ENCODE measurements around the gene ANKRD36.
A peak's percentile ranks its signal among the peaks of the same experiment; 100 is the strongest.
"Not testable (repeated sequence)": the region's sequence is repeated elsewhere in the genome, so short reads cannot be mapped to it uniquely, and the experiment has no call there.

Gene ANKRD36

DNA sequence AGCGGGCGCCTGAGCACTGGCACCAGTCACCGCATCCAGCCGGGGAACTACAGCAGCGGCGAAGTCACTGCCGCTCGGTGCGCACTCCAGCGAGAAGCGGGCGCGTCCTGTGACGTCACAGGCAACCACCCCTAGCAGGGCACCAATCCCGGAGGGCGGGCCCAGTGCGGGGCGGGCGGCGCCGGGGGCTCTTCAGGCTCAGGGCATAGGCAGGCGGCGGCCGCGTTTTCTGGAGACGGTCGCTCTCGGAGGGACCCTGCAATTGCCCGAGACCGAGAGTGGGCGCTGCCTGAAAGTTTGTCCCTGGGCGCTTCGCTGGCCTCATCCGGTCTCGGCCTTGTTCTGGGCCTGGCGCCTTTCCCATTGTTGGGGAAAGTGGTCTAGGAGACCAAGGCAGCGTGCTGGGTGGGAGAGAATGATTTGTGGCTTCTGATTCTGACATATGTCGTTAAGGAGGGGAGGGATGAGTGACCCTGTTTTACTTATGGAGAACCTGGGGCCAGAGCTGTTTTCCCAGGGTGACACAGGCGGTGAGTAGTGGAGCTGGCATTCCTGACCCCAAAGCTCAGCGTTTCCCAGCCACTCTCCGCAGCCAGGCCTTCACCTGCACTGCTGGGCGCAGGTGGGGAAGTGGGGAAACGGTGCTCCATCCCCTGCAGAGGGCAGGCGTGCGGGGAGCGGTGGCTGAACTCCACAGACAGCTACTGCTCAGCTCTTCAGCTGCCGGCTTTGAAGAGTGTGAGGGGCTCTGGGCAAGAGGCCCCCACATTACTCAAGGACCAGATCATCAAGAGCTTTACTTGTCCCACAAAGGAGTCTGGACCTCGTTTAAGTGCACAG is 18.0 kb upstream of the ANKRD36 start, which contains the start of gene FAHD2B:
Gene FAHD2B (minus strand): TSS at position 111 of the 840 bp plus-strand sequence. CDS start 3,176 bp downstream, outside the sequence.
- H3K27ac Mint-ChIP-seq; H3K36me3 Mint-ChIP-seq (ENCODE audit: low read depth); H3K27me3 Mint-ChIP-seq; H3K9me3 Mint-ChIP-seq: not testable (repeated sequence)
- H3K4me1 Mint-ChIP-seq, result peaks cover 15% of the 10 kb centered on the region
- ATAC-seq, result peak; percentile 95
- peak within 1 kb of the TSS; percentile 72 for H3K4me3 Mint-ChIP-seq
- peak; percentile 85 for DNase-seq

DNA sequence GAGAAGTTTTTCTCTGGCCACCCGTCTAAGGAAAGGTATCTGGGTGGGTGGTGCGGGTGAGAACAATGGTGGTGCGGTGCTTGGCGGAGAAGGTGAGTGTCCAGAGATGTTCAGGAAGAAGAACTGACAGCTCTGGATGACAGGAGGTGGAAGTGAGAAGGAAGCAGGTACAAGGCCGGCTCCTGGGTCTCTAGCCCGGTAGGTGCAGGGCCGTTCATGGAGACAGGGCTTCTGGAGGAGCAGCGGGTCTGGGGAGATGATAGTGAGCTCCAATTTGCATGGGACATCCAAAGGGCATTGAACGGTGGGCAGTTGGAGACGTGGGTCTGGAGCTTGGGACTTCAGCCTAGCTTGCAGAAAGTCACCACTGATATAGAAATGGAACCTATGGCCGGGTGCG is 17.3 kb upstream of the ANKRD36 start:
- H3K9me3 Mint-ChIP-seq, result no peaks in the 10 kb centered on the region

DNA sequence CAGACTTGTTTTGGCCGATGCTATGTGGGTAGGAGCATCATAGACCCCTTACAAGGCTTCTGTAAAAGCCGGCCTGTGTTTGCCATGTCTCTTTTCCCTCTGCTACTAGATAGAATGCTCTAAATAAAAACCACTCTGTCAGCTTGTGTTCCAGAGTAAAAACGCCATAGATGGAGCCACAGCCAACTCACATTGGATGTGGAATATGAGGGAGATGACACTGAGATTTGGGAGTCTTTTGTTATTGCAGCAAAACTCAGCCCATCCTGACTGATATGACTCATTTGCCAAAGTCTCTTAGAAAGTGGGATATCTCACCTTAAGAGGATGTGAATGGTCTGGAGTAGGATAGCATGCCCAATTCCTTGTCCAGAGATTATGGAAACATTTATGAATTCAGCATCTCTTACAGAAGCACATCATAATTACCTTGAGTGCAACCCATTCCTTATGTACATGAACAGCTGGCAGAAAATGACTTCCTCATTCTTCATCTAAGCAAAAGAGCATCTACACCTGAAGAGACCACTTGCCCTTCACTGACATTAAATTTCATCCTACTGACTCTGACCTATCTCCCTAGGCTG is 14.1 kb upstream of the ANKRD36 start:
- peaks cover 11% of the 10 kb centered on the region for H3K4me1 Mint-ChIP-seq
- ATAC-seq; H3K9me3 Mint-ChIP-seq; H3K27ac Mint-ChIP-seq; DNase-seq; H3K27me3 Mint-ChIP-seq; H3K36me3 Mint-ChIP-seq (ENCODE audit: low read depth); H3K4me3 Mint-ChIP-seq: not testable (repeated sequence)

More for the DNA sequence above, 17.3 kb upstream of the ANKRD36 start:
- peaks cover 2% of the 10 kb centered on the region for H3K27me3 Mint-ChIP-seq
- ATAC-seq (no peak), DNase-seq (no peak)
- H3K4me1 Mint-ChIP-seq, result peaks cover 15% of the 10 kb centered on the region
- peak overlapping the region; percentile 72 for H3K4me3 Mint-ChIP-seq
- H3K36me3 Mint-ChIP-seq (ENCODE audit: low read depth), result no peaks in the 10 kb centered on the region
- H3K27ac Mint-ChIP-seq, result no peak overlapping the region

DNA sequence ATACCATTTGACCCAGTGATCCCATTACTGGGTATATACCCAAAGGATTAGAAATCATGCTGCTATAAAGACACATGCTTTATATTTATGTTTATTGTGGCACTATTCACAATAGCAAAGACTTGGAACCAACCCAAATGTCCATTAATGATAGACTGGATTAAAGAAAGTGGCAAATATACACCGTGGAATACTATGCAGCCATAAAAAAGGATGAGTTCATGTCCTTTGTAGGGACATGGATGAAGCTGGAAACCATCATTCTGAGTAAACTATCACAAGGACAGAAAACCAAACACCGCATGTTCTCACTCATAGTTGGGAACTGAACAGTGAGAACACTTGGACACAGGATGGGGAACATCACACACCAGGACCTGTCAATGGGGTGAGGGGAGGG is 6.1 kb upstream of the ANKRD36 start:
- Mint-ChIP-seq H3K27me3 (peaks cover 22% of the 10 kb centered on the region), H3K9me3 (peaks cover 10% of the 10 kb centered on the region)
- not testable (repeated sequence) for H3K4me1 Mint-ChIP-seq; H3K36me3 Mint-ChIP-seq (ENCODE audit: low read depth); H3K27ac Mint-ChIP-seq; ATAC-seq; DNase-seq; H3K4me3 Mint-ChIP-seq

DNA sequence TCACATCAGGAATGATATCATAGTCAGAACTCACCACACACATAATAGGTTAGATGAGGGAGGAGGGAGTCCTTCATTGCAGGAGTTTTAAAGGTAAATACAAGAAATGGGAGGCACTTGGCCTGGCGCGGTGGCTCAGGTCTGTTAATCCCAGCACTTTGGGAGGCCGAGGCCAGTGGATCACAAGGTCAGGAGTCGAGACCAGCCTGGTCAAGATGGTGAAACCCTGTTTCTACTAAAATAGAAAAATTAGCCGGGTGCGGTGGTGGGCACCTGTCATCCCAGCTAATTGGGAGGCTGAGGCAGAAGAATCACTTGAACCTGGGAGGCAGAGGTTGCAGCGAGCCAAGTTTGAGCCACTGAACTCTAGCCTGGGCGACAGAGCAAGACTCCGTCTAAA is 1.7 kb upstream of the ANKRD36 start:
- ATAC-seq; H3K36me3 Mint-ChIP-seq (ENCODE audit: low read depth); H3K4me1 Mint-ChIP-seq; H3K4me3 Mint-ChIP-seq; DNase-seq; H3K27ac Mint-ChIP-seq; H3K9me3 Mint-ChIP-seq; H3K27me3 Mint-ChIP-seq: not testable (repeated sequence)

DNA sequence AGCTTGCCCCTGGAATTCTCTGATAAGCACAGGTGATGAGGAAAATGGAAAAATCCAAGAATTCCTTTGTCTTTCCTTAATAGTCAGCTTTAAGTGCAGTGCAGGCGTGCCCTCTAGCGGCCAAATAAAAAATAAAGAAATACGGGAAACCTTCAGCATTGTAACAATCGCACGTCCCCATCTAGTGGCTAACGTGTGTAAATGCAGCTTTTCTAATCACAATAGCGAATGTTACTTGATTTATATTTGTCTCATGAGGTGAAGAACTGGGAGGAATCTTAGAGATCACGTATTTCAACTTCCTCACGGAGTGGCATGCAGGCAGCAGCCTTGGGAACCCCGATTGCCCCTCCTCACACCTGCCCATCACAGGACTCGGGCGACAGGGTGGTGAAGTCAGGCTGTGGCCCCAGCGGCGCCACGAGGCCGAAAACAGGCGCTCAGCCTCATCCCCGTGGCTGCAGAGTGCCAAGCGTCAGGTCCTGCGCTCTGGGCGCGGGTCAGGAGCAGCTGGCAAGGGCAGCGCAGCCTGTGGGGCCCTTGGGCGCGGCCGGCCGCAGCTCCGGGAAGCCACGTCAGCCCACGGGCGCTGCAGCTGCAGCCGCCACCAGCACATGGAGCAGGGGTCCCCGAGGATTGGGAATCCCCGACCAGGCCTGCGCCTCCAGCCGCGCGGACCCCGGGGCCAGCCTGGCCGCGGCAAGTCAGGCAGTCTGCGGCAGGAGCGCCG is 468 bp upstream of the ANKRD36 start:
- DNase-seq, result peak; percentile 50

DNA sequence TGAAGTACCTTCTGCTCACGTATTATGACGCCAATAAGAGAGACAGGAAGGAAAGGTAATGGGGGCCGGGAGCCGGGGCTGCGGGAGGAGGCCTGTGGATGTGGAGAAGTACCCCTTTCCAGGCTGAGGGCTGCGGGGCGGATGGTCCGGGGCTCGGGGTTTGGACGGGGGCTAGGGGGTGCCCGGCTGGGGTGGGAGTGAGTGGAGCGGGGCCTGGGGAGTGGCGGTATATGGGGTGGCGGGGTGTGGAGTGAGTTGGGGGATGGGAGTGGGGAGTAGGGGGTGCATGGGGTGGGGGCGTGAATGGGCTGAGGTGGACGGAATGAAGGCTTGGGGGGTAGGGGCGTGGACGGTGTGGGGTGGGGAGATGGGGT is 916 bp downstream of the ANKRD36 start:
- H3K36me3 Mint-ChIP-seq (ENCODE audit: low read depth); H3K9me3 Mint-ChIP-seq; DNase-seq; H3K27me3 Mint-ChIP-seq; H3K4me1 Mint-ChIP-seq: not testable (repeated sequence)
- peak overlapping the region; percentile 99 for H3K4me3 Mint-ChIP-seq
- ATAC-seq, result peak; percentile 2
- peak overlapping the region; percentile 99 for H3K27ac Mint-ChIP-seq

More for the DNA sequence above, 468 bp upstream of the ANKRD36 start:
- ATAC-seq, result peak; percentile 24
- not testable (repeated sequence) for H3K9me3 Mint-ChIP-seq; H3K36me3 Mint-ChIP-seq (ENCODE audit: low read depth); H3K27me3 Mint-ChIP-seq; H3K4me1 Mint-ChIP-seq
- H3K4me3 Mint-ChIP-seq, result peak overlapping the region; percentile 83
- peak overlapping the region; percentile 91 for H3K27ac Mint-ChIP-seq

DNA sequence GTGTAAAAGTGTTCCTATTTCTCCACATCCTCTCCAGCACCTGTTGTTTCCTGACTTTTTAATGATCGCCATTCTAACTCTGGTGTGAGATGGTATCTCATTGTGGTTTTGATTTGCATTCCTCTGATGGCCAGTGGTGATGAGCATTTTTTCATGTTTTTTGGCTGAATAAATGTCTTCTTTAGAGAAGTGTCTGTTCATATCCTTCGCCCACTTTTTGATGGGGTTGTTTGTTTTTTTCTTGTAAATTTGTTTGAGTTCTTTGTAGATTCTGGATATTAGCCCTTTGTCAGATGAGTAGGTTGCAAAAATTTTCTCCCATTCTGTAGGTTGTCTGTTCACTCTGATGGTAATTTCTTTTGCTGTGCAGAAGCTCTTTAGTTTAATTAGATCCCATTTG is 16.1 kb downstream of the ANKRD36 start:
- not testable (repeated sequence) for ATAC-seq, H3K4me1 Mint-ChIP-seq, H3K9me3 Mint-ChIP-seq, DNase-seq, H3K4me3 Mint-ChIP-seq, H3K27ac Mint-ChIP-seq, H3K27me3 Mint-ChIP-seq
- H3K36me3 Mint-ChIP-seq (ENCODE audit: low read depth), result peaks cover 19% of the 10 kb centered on the region

DNA sequence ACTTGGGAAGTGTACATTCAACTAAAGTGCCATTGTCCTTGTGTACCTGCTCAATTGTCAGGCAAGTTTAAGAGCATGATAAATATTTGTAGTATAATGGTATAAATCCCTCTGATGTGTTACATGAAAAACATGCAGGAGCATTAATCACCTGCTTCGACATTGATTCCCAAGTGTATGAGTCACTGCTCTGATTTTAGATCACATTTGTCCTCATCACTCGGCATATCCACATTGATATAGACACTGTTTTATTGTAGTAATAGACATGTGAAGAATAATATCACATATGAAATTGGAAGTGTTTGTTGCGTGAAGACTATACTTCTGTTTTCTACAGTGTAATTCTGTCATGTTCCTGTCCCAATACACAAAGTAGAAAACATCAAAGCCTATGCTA is 31.1 kb downstream of the ANKRD36 start:
- H3K4me1 Mint-ChIP-seq; H3K27ac Mint-ChIP-seq; H3K27me3 Mint-ChIP-seq; H3K9me3 Mint-ChIP-seq; DNase-seq; H3K36me3 Mint-ChIP-seq (ENCODE audit: low read depth); ATAC-seq; H3K4me3 Mint-ChIP-seq: not testable (repeated sequence)

DNA sequence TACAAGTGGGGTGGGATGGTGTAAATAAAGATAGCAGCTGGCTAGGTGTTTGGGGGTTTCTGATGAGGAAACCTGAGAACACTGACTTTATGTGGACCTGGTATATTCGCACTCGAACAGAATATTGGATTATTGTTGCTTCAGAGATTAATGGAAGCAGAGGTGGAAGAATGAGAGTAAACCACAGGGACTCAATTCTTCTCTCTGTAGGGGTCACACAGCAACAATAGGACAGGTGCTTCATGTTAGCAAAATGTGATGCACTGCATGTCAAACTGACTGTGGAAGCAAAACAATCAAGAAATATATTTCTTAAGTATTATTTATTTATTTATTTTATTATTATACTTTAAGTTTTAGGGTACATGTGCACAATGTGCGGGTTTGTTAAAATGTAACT is 53.6 kb downstream of the ANKRD36 start:
- not testable (repeated sequence) for DNase-seq, H3K4me3 Mint-ChIP-seq, H3K27me3 Mint-ChIP-seq, ATAC-seq, H3K4me1 Mint-ChIP-seq, H3K27ac Mint-ChIP-seq
- Mint-ChIP-seq H3K9me3 (peaks cover 14% of the 10 kb centered on the region), H3K36me3 (ENCODE audit: low read depth) (peaks cover 38% of the 10 kb centered on the region)

DNA sequence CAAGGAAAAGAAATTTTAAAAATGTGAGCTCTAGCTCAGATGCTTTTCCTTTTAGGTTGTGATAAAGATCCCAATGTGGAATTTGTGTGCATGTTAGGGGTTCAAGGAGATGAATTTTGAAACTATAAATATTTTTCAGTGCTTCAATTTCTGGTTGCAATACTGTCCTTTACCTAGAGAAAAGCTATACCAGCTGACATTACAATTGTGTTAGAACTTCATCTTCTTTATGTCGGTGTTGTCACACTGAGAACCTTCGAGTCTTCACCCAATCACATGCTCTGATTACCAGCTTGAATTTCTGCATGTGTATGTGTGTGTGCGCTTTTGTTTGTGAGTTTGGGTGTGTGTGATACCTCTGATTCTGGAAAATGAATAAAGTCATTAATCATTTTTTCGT is 55.0 kb downstream of the ANKRD36 start:
- ATAC-seq, DNase-seq, H3K27me3 Mint-ChIP-seq, H3K27ac Mint-ChIP-seq, H3K4me1 Mint-ChIP-seq, H3K4me3 Mint-ChIP-seq: not testable (repeated sequence)
- Mint-ChIP-seq H3K36me3 (ENCODE audit: low read depth) (peaks cover 38% of the 10 kb centered on the region), H3K9me3 (peaks cover 14% of the 10 kb centered on the region)

DNA sequence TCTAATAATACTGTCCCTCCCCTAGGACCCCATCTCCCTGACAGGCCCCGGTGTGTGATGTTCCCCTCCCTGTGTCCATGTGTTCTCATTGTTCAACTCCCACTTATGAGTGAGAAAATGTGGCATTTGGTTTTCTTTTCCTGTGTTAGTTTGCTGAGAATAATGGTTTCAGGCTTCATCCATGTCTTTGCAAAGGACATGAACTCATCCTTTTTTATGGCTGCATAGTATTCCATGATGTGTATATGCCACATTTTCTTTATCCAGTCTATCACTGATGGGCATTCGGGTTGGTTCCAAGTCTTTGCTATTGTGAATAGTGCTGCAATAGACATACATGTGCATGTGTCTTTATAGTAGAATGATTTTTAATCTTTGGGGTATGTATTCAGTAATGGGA is 55.6 kb downstream of the ANKRD36 start:
- not testable (repeated sequence) for H3K4me3 Mint-ChIP-seq, H3K27me3 Mint-ChIP-seq, DNase-seq, ATAC-seq, H3K27ac Mint-ChIP-seq, H3K4me1 Mint-ChIP-seq
- peaks cover 40% of the 10 kb centered on the region for H3K36me3 Mint-ChIP-seq (ENCODE audit: low read depth)
- H3K9me3 Mint-ChIP-seq, result peaks cover 14% of the 10 kb centered on the region

DNA sequence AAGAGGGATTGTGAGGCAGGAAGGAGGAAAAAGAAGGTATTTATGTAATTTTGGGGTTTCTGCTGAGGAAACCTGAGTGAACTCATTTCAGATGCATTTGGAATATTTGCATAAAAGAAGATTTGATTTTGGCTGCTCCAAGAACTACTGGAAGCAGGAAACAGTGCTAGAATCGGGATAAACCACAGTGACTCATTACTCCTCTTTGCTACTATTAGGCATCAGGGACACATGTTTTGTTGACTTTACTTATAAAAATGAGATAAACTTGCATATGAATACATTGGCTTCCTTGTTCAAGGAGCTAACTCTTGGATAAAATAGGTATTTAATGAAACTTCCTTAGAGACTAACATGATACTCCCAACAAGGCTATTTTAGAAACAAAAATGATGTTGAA is 67.4 kb downstream of the ANKRD36 start:
- H3K36me3 Mint-ChIP-seq (ENCODE audit: low read depth), result peaks cover 20% of the 10 kb centered on the region
- not testable (repeated sequence) for H3K4me1 Mint-ChIP-seq, ATAC-seq, H3K4me3 Mint-ChIP-seq, H3K27ac Mint-ChIP-seq, H3K9me3 Mint-ChIP-seq, DNase-seq, H3K27me3 Mint-ChIP-seq

DNA sequence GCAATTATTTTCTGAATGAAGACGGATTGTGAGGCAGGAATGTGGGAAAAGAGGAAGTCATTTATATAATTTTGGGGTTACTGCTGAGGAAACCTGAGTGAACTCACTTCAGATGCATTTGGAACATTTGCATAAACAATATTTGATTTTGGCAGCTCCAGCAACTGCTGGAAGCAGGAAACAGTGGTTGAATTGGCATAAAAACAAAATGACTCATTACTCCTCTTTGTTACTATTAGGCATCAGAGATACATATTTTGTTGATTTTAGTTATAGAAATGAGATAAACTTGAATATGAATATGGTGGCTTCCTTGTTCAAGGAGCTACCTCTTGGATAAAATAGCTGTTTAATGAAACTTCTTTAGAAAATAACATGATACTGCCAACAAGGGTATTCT is 82.4 kb downstream of the ANKRD36 start:
- ATAC-seq, H3K9me3 Mint-ChIP-seq, DNase-seq, H3K27me3 Mint-ChIP-seq, H3K27ac Mint-ChIP-seq, H3K4me3 Mint-ChIP-seq, H3K4me1 Mint-ChIP-seq: not testable (repeated sequence)
- peaks cover 50% of the 10 kb centered on the region for H3K36me3 Mint-ChIP-seq (ENCODE audit: low read depth)

DNA sequence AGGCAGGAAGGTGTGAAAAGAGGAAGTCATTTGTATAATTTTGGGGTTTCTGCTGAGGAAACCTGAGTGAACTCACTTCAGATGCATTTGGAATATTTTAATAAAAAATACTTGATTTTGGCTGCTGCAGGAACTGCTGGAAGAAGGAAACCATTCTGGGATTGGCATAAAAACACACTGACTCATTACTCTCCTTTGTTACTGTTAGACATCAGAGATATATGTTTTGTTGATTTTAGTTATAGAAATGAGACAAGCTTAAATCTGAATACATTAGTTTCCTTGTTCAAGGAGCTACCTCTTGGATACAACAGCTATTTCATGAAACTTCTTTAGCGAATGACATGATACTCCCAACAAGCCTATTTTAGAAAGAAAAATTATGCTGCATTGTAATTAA is 84.3 kb downstream of the ANKRD36 start:
- DNase-seq, H3K27me3 Mint-ChIP-seq, H3K9me3 Mint-ChIP-seq, H3K4me1 Mint-ChIP-seq, ATAC-seq, H3K27ac Mint-ChIP-seq, H3K4me3 Mint-ChIP-seq: not testable (repeated sequence)
- peaks cover 40% of the 10 kb centered on the region for H3K36me3 Mint-ChIP-seq (ENCODE audit: low read depth)

All from activated naive CD8-positive, alpha-beta T cell treated with anti-CD3 and anti-CD28 coated beads, Interleukin-2, amount 50 U/mL, for 24 hours (primary cell).